Kidney epithelial cell (primary cell): ENCODE results near the gene NMRK2. TPM values are rescaled to one million over a fixed set of nuclear protein-coding genes. Genes with fewer than 3 reads are reported as not detected.
"Not testable (repeated sequence)": the region's sequence is repeated elsewhere in the genome, so short reads cannot be mapped to it uniquely, and the experiment has no call there.

Source experiments
- DNase-seq: peaks from one replicate; pipeline ENCODE4 v3.0.0-alpha.2; 2010; ENCODE audit warnings: low read depth
- H3K27me3 ChIP-seq: 2 replicates; pipeline ENCODE4 v1.6.0; 2011; ENCODE audit warnings: low read length; ENCODE audit not compliant: control insufficient read depth, insufficient read depth
- H3K36me3 ChIP-seq: 2 replicates; pipeline ENCODE4 v1.5.1; 2011; ENCODE audit warnings: low read length; ENCODE audit not compliant: control insufficient read depth, insufficient read depth
- H3K4me3 ChIP-seq: 2 replicates; pipeline ENCODE4 v1.5.1; 2011; ENCODE audit warnings: low read depth, mild to moderate bottlenecking, control low read depth, low read length
- CTCF ChIP-seq: IDR thresholded peaks from 2 replicates; pipeline ENCODE4 v1.5.1; 2011; ENCODE audit warnings: mild to moderate bottlenecking, moderate library complexity, low read length, control low read depth, inconsistent platforms; ENCODE audit not compliant: insufficient read depth, poor library complexity, severe bottlenecking
- total RNA-seq: library from RNA; depleted of rRNA; stranded (reverse); fragments of >200 nt; gene quantifications from 2 replicates; pipeline ENCODE4 v1.2.3, GENCODE V29; 2015

NMRK2 gene
- total RNA-seq, 1 donor from 2014 or later = not detected

GRCh38 chr19:3944018-3944721 lies 11.3 kb downstream of the NMRK2 start:
- H3K4me3 ChIP-seq = no peak overlapping the region
- H3K36me3 ChIP-seq = no peaks in the 10 kb centered on the region
- no peak for DNase-seq
- no peaks in the 10 kb centered on the region for H3K27me3 ChIP-seq
- TF ChIP-seq CTCF = no peak

DNA sequence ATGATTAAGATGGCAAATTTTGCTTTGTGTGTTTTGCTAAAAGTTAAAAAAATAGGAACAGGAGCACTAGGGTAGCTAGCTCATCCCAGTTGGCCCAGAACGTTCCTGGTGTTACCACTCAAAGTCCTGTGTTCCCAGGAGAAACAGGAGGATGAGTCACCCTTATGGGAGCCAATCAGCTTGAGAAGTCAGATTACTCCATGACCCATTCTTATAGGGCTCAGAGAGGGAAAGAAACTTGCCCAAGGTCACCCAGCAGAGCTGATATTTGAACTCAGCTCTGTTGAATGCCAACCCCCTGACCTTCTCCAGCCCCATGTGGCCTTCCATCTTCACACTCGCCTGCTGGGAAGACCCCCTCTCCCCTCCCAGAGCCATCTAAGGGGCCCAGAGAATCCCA lies 13.0 kb downstream of the NMRK2 start:
- Histone ChIP-seq H3K4me3 (no peak overlapping the region), H3K36me3 (no peaks in the 10 kb centered on the region), H3K27me3 (no peaks in the 10 kb centered on the region)
- TF ChIP-seq CTCF = no peak
- no peak for DNase-seq

GRCh38 chr19:3947316-3947933 lies 14.6 kb downstream of the NMRK2 start:
- H3K4me3 ChIP-seq, H3K36me3 ChIP-seq, H3K27me3 ChIP-seq, DNase-seq: not testable (repeated sequence)

GRCh38 chr19:3949294-3949693 lies 16.4 kb downstream of the NMRK2 start:
- H3K4me3 ChIP-seq = no peak overlapping the region
- TF ChIP-seq CTCF = no peak
- no peak for DNase-seq
- no peaks in the 10 kb centered on the region for H3K36me3 ChIP-seq
- no peaks in the 10 kb centered on the region for H3K27me3 ChIP-seq

DNA sequence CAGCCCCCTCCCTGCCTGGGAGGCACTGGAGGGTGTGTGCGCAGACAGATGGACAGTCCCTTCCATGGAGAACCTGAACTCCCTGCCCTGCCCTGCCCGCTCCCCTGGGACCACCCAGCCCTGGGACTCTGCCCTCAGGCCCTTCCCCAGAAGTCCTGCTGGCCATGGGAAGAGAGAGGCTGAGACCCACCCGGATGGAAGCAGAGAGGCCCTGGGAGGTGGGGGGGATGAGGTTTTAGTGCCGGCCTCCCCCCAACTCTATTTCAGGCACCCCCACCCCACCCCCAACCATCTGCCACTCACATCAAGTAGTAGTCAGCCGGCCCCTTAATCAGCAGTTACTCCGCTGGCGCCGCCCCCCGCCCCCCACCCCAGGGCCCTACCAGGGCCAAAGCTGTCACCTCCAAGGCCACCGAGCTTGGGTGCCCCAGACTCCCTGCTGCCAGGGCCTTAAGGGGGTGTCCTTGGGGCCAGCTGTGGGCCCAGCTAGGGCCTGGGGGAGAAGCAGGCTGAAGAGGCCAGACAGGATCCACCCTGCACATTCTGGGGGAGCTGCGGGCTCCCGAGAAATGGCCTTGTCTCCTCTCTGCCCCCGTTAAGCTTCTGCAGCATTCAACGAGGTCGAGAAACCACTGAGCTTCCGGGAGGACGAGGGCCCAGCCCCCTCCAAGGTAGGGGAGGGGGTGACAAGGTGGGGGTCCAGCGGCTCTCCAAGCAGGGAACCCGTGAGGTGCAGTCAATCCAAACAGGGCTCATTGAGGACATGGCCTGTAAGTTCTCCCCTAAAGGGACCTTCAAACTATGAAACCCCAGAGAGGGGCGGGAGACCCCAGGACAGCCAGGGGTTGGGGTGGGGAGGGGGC lies 17.4 kb downstream of the NMRK2 start:
- no peak for DNase-seq
- no peak for TF ChIP-seq CTCF

GRCh38 chr19:3950871-3951861 lies 18.3 kb downstream of the NMRK2 start:
- H3K36me3 ChIP-seq = no peaks in the 10 kb centered on the region
- DNase-seq = no peak
- TF ChIP-seq CTCF = no peak
- H3K27me3 ChIP-seq = no peaks in the 10 kb centered on the region
- no peak overlapping the region for H3K4me3 ChIP-seq

More for the DNA sequence above, 17.4 kb downstream of the NMRK2 start:
- H3K36me3 ChIP-seq = no peaks in the 10 kb centered on the region
- no peaks in the 10 kb centered on the region for H3K27me3 ChIP-seq
- H3K4me3 ChIP-seq = no peak overlapping the region

- H3K36me3 ChIP-seq, DNase-seq, H3K4me3 ChIP-seq, H3K27me3 ChIP-seq: not testable (repeated sequence)
Observed at GRCh38 chr19:3952755-3953276, 19.9 kb downstream of the NMRK2 start.
